Fibroblast of lung (primary cell): ENCODE results near the gene TAF11L6. TPM values are rescaled to one million over a fixed set of nuclear protein-coding genes. Genes with fewer than 3 reads are reported as not detected.
"Not testable (repeated sequence)": the region's sequence is repeated elsewhere in the genome, so short reads cannot be mapped to it uniquely, and the experiment has no call there.

ENCODE experiments used
- DNase-seq, 2 donors: peaks; one replicate each; pipeline versions ENCODE4 v3.0.0 to v3.0.0-alpha.2; 2010; ENCODE audit warnings: low read depth in 2 of 2
- H2AFZ ChIP-seq: 2 replicates; pipeline ENCODE4 v1.5.1; 2012; ENCODE audit warnings: low read length, control low read depth, inconsistent platforms
- H3K27ac ChIP-seq: 2 replicates; pipeline ENCODE4 v1.5.1; 2011; ENCODE audit warnings: low read length, control low read depth; ENCODE audit not compliant: insufficient read depth
- H3K27me3 ChIP-seq: 2 replicates; pipeline ENCODE4 v1.5.1; 2011; ENCODE audit warnings: mild to moderate bottlenecking, low read length; ENCODE audit not compliant: control insufficient read depth, insufficient read depth
- H3K36me3 ChIP-seq: 2 replicates; pipeline ENCODE4 v1.5.1; 2011; ENCODE audit warnings: low read length; ENCODE audit not compliant: control insufficient read depth, insufficient read depth
- H3K4me1 ChIP-seq: 2 replicates; pipeline ENCODE4 v1.5.1; 2011; ENCODE audit warnings: low read length; ENCODE audit not compliant: control insufficient read depth, insufficient read depth; ENCODE audit errors: extremely low read depth
- H3K4me2 ChIP-seq: 2 replicates; pipeline ENCODE4 v1.5.1; 2011; ENCODE audit warnings: low read length, control low read depth; ENCODE audit not compliant: insufficient read depth; ENCODE audit errors: extremely low read depth
- H3K4me3 ChIP-seq, 4 experiments: fragments of 200-600 bp in 1 of 4; sonication (generic) in 1 of 4; replicated peaks in 1 of 4; 2 replicates each; pipeline ENCODE4 v1.5.1; 2011 to 2016; ENCODE audit warnings: low read length in 4 of 4, low read depth in 3 of 4, mild to moderate bottlenecking in 3 of 4, control low read depth in 2 of 4, inconsistent platforms in 1 of 4, mixed read lengths in 1 of 4; ENCODE audit not compliant: insufficient read depth in 1 of 4; ENCODE audit errors: control extremely low read depth in 1 of 4
- H3K79me2 ChIP-seq: 2 replicates; pipeline ENCODE4 v1.5.1; 2012; ENCODE audit warnings: mild to moderate bottlenecking, low read length, inconsistent platforms; ENCODE audit not compliant: control insufficient read depth, insufficient read depth
- H3K9ac ChIP-seq: 2 replicates; pipeline ENCODE4 v1.5.1; 2011; ENCODE audit warnings: mild to moderate bottlenecking, low read length, control low read depth; ENCODE audit not compliant: insufficient read depth
- H3K9me3 ChIP-seq: 2 replicates; pipeline ENCODE4 v1.5.1; 2012; ENCODE audit warnings: low read depth, low read length; ENCODE audit not compliant: control insufficient read depth, insufficient read depth
- H4K20me1 ChIP-seq: 2 replicates; pipeline ENCODE4 v1.5.1; 2011; ENCODE audit warnings: low read length; ENCODE audit not compliant: control insufficient read depth, insufficient read depth; ENCODE audit errors: extremely low read depth
- polyA plus RNA-seq, 2 donors: library from polyadenylated mRNA; depleted of rRNA in 1 of 2; stranded (reverse) in 1 of 2; unstranded in 1 of 2; fragments of >200 nt; gene quantifications; 2 replicates each; pipeline ENCODE4 v1.2.1, GENCODE V29; 2011 to 2012; ENCODE audit warnings: missing spikeins in 1 of 2
- total RNA-seq: library from RNA; depleted of rRNA; stranded (reverse); fragments of >200 nt; gene quantifications from 2 replicates; pipeline ENCODE4 v1.2.1, GENCODE V29; 2014

TAF11L6 gene
- total and polyA plus RNA-seq, 2 donors (not counting 1 experiment from before 2014, with no cell fraction given) = not detected

DNA sequence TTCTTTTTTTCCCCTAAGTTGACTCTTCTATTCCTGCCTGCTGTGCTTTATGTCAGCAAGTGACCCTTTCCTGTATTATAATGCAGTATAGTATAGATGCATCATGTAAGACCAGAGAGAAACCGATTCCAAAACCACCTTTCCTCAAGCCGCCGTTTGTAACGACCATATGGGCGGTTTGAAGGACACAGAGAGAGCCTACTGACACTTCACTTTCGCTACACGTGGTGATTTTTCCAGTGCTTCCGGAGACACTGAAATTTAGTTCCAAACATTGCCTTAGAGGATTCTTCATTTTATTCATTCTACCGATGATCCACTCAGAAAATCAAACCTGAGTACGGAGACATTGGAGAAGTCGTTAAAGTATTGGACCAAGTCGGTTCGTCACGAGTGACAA is 9.0 kb upstream of the TAF11L6 start:
- not testable (repeated sequence) for H3K79me2 ChIP-seq, H2AFZ ChIP-seq, H3K4me2 ChIP-seq, DNase-seq, H3K4me3 ChIP-seq, H3K4me1 ChIP-seq, H4K20me1 ChIP-seq, H3K9me3 ChIP-seq, H3K27ac ChIP-seq, H3K27me3 ChIP-seq, H3K9ac ChIP-seq, H3K36me3 ChIP-seq

DNA sequence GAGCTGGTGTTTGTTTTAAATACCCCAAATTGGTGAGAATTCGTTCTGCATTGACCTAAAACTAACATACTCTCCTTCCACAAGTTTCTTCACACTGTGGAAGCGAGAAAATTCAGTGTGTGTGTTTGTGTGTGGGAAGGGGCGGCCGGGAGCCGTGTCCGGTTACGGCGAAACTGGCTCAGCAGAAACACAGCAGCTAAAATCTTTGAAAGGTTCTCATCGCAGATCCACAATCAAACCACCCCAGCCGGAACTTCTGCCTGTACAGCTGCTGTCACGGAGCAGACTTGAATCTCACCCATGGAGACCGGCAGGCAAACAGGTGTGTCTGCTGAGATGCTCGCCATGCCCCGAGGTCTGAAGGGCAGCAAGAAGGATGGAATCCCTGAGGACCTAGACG is 7.0 kb upstream of the TAF11L6 start, which contains the start of gene TAF11L4:
Gene TAF11L4 (plus strand): TSS at position 301 of the 400 bp plus-strand sequence.
- not testable (repeated sequence) for H3K9ac ChIP-seq, DNase-seq, H3K4me3 ChIP-seq

DNA sequence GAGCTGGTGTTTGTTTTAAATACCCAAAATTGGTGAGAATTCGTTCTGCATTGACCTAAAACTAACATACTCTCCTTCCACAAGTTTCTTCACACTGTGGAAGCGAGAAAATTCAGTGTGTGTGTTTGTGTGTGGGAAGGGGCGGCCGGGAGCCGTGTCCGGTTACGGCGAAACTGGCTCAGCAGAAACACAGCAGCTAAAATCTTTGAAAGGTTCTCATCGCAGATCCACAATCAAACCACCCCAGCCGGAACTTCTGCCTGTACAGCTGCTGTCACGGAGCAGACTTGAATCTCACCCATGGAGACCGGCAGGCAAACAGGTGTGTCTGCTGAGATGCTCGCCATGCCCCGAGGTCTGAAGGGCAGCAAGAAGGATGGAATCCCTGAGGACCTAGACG is 3.5 kb upstream of the TAF11L6 start, which contains the start of gene TAF11L5:
Gene TAF11L5 (plus strand): TSS at position 301 of the 400 bp plus-strand sequence.
- not testable (repeated sequence) for DNase-seq, H3K9me3 ChIP-seq, H3K36me3 ChIP-seq, H3K79me2 ChIP-seq, H3K4me3 ChIP-seq, H3K27me3 ChIP-seq, H4K20me1 ChIP-seq, H3K9ac ChIP-seq, H3K4me1 ChIP-seq, H3K27ac ChIP-seq, H2AFZ ChIP-seq, H3K4me2 ChIP-seq

More for the DNA sequence above, 7.0 kb upstream of the TAF11L6 start, which contains the start of gene TAF11L4:
- not testable (repeated sequence) for H3K27me3 ChIP-seq, H3K9me3 ChIP-seq, H2AFZ ChIP-seq, H3K79me2 ChIP-seq, H3K4me1 ChIP-seq, H3K4me2 ChIP-seq, H4K20me1 ChIP-seq, H3K27ac ChIP-seq, H3K36me3 ChIP-seq

DNA sequence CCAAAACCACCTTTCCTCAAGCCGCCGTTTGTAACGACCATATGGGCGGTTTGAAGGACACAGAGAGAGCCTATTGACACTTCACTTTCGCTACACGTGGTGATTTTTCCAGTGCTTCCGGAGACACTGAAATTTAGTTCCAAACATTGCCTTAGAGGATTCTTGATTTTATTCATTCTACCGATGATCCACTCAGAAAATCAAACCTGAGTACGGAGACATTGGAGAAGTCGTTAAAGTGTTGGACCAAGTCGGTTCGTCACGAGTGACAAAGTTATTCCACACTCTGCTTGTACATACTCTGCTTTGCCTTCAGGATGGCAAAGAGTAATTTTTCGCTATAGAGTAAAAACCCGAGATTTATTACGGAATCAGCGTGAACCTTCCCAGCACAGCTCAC is 2.0 kb upstream of the TAF11L6 start:
- not testable (repeated sequence) for H3K9me3 ChIP-seq, H3K4me1 ChIP-seq, H3K36me3 ChIP-seq, H3K4me3 ChIP-seq, H3K9ac ChIP-seq, H2AFZ ChIP-seq, H4K20me1 ChIP-seq, H3K4me2 ChIP-seq, H3K27me3 ChIP-seq, H3K27ac ChIP-seq, H3K79me2 ChIP-seq
- peak; percentile 13 to 14 for DNase-seq

Other genes starting within 250 kb of the TAF11L6 start
- gene TAF11L2, start 30.4 kb upstream of the TAF11L6 start, total RNA-seq = not detected in 2 replicates
- gene TAF11L2, start 30.4 kb upstream of the TAF11L6 start, polyA plus RNA-seq = not detected in 2 replicates
- gene TAF11L3, start 10.3 kb upstream of the TAF11L6 start, total RNA-seq = not detected in 2 replicates
- gene TAF11L3, start 10.3 kb upstream of the TAF11L6 start, polyA plus RNA-seq = not detected in 2 replicates
- gene TAF11L4, start 6.9 kb upstream of the TAF11L6 start, total RNA-seq = not detected in 2 replicates
- gene TAF11L4, start 6.9 kb upstream of the TAF11L6 start, polyA plus RNA-seq = not detected in 2 replicates
- gene TAF11L5, start 3.4 kb upstream of the TAF11L6 start, total RNA-seq = not detected in 2 replicates
- not detected in 2 replicates for gene TAF11L5, start 3.4 kb upstream of the TAF11L6 start, polyA plus RNA-seq
- not detected in 2 replicates for gene TAF11L7, start 57.1 kb downstream of the TAF11L6 start, total RNA-seq
- gene TAF11L7, start 57.1 kb downstream of the TAF11L6 start, polyA plus RNA-seq = not detected in 2 replicates
- gene TAF11L8, start 62.3 kb downstream of the TAF11L6 start, total RNA-seq = not detected in 2 replicates
- not detected in 2 replicates for gene TAF11L8, start 62.3 kb downstream of the TAF11L6 start, polyA plus RNA-seq
- not detected in 2 replicates for gene TAF11L9, start 65.7 kb downstream of the TAF11L6 start, total RNA-seq
- not detected in 2 replicates for gene TAF11L9, start 65.7 kb downstream of the TAF11L6 start, polyA plus RNA-seq
- gene TAF11L10, start 69.2 kb downstream of the TAF11L6 start, total RNA-seq = not detected in 2 replicates
- not detected in 2 replicates for gene TAF11L10, start 69.2 kb downstream of the TAF11L6 start, polyA plus RNA-seq
- gene TAF11L11, start 75.5 kb downstream of the TAF11L6 start, total RNA-seq = not detected in 2 replicates
- not detected in 2 replicates for gene TAF11L11, start 75.5 kb downstream of the TAF11L6 start, polyA plus RNA-seq
- gene TAF11L12, start 81.7 kb downstream of the TAF11L6 start, total RNA-seq = not detected in 2 replicates
- gene TAF11L12, start 81.7 kb downstream of the TAF11L6 start, polyA plus RNA-seq = not detected in 2 replicates
- not detected in 2 replicates for gene TAF11L13, start 103.4 kb downstream of the TAF11L6 start, total RNA-seq
- not detected in 2 replicates for gene TAF11L13, start 103.4 kb downstream of the TAF11L6 start, polyA plus RNA-seq
- gene TAF11L14, start 105.8 kb downstream of the TAF11L6 start, total RNA-seq = not detected in 2 replicates
- gene TAF11L14, start 105.8 kb downstream of the TAF11L6 start, polyA plus RNA-seq = not detected in 2 replicates